ENCODE results near the gene CASP4. TPM values are rescaled to one million over a fixed set of nuclear protein-coding genes. Genes with fewer than 3 reads are reported as not detected.
"Not testable (repeated sequence)": the region's sequence is repeated elsewhere in the genome, so short reads cannot be mapped to it uniquely, and the experiment has no call there.

The CASP4 gene
- total and polyA plus RNA-seq, 4 donors, result 63.0 to 188 (median 129) TPM

GRCh38 chr11:104934594-104934993 is 33.8 kb downstream of the CASP4 start:
- DNase-seq, result no peak
- no peaks in the 10 kb centered on the region for H3K36me3 ChIP-seq (ENCODE audit: control insufficient read depth in 4 of 4, insufficient read depth in 4 of 4, low read length in 4 of 4)
- H3K9me3 ChIP-seq (ENCODE audit: control insufficient read depth in 4 of 4, insufficient read depth in 3 of 4, low read length in 3 of 4), result no peaks in the 10 kb centered on the region
- TF ChIP-seq CTCF (IDR thresholded peaks at IDR 0.05; ENCODE audit: control extremely low read depth, extremely low read depth), result no peak
- H3K27ac ChIP-seq (ENCODE audit: low read depth in 1 of 2, low read length in 1 of 2), result no peak overlapping the region
- no peak overlapping the region for H3K9ac ChIP-seq (ENCODE audit: insufficient read depth in 1 of 2, low read length in 2 of 2)
- no peak overlapping the region for H3K4me3 ChIP-seq
- ATAC-seq (ENCODE audit: insufficient read depth, low FRiP score), result no peak
- H3K27me3 ChIP-seq (ENCODE audit: control insufficient read depth in 3 of 3, insufficient read depth in 3 of 3, low read length in 2 of 3), result no peaks in the 10 kb centered on the region
- WGBS, 2 donors, result 22 to 50% methylated on average over 1 of the region's 1 CpG
- H3K4me1 ChIP-seq (ENCODE audit: control insufficient read depth in 5 of 5, insufficient read depth in 5 of 5, low read length in 5 of 5), result no peaks in the 10 kb centered on the region

- ATAC-seq (ENCODE audit: insufficient read depth, low FRiP score), result not testable (repeated sequence)
Observed at GRCh38 chr11:104934073-104934472, 34.3 kb downstream of the CASP4 start.

DNA sequence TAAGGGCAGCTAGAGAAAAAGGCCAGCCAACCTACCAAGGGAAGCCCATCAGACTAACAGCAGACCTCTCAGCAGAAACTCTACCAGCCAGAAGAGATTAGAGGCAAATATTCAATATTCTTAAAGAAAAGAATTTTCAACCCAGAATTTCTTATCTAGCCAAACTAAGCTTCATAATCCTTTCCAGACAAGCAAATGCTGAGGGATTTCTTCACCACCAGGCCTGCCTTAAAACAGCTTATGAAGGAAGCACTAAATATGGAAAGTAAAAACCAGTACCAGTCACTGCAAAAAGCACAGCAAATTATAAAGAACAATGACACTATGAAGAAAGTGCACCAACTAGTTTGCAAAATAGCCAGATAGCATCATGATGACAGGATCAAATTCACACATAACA is 39.6 kb downstream of the CASP4 start:
- Histone ChIP-seq H3K27me3 (ENCODE audit: control insufficient read depth in 3 of 3, insufficient read depth in 3 of 3, low read length in 2 of 3) (no peaks in the 10 kb centered on the region), H3K9ac (ENCODE audit: insufficient read depth in 1 of 2, low read length in 2 of 2) (no peak overlapping the region), H3K36me3 (ENCODE audit: control insufficient read depth in 4 of 4, insufficient read depth in 4 of 4, low read length in 4 of 4) (no peaks in the 10 kb centered on the region), H3K4me1 (ENCODE audit: control insufficient read depth in 5 of 5, insufficient read depth in 5 of 5, low read length in 5 of 5) (no peaks in the 10 kb centered on the region), H3K9me3 (ENCODE audit: control insufficient read depth in 4 of 4, insufficient read depth in 3 of 4, low read length in 3 of 4) (no peaks in the 10 kb centered on the region), H3K4me3 (no peak overlapping the region), H3K27ac (ENCODE audit: low read depth in 1 of 2, low read length in 1 of 2) (no peak overlapping the region)
- ATAC-seq (ENCODE audit: insufficient read depth, low FRiP score) (no peak), DNase-seq (no peak)
- no peak for TF ChIP-seq CTCF (IDR thresholded peaks at IDR 0.05; ENCODE audit: control extremely low read depth, extremely low read depth)

More at GRCh38 chr11:104934073-104934472, 34.3 kb downstream of the CASP4 start:
- 95 to 96% methylated on average over 3 of the region's 3 CpGs for WGBS, 2 donors
- not testable (repeated sequence) for DNase-seq; H3K9ac ChIP-seq (ENCODE audit: insufficient read depth in 1 of 2, low read length in 2 of 2); H3K36me3 ChIP-seq (ENCODE audit: control insufficient read depth in 4 of 4, insufficient read depth in 4 of 4, low read length in 4 of 4); H3K4me1 ChIP-seq (ENCODE audit: control insufficient read depth in 5 of 5, insufficient read depth in 5 of 5, low read length in 5 of 5); H3K4me3 ChIP-seq; H3K9me3 ChIP-seq (ENCODE audit: control insufficient read depth in 4 of 4, insufficient read depth in 3 of 4, low read length in 3 of 4); H3K27ac ChIP-seq (ENCODE audit: low read depth in 1 of 2, low read length in 1 of 2); H3K27me3 ChIP-seq (ENCODE audit: control insufficient read depth in 3 of 3, insufficient read depth in 3 of 3, low read length in 2 of 3)

DNA sequence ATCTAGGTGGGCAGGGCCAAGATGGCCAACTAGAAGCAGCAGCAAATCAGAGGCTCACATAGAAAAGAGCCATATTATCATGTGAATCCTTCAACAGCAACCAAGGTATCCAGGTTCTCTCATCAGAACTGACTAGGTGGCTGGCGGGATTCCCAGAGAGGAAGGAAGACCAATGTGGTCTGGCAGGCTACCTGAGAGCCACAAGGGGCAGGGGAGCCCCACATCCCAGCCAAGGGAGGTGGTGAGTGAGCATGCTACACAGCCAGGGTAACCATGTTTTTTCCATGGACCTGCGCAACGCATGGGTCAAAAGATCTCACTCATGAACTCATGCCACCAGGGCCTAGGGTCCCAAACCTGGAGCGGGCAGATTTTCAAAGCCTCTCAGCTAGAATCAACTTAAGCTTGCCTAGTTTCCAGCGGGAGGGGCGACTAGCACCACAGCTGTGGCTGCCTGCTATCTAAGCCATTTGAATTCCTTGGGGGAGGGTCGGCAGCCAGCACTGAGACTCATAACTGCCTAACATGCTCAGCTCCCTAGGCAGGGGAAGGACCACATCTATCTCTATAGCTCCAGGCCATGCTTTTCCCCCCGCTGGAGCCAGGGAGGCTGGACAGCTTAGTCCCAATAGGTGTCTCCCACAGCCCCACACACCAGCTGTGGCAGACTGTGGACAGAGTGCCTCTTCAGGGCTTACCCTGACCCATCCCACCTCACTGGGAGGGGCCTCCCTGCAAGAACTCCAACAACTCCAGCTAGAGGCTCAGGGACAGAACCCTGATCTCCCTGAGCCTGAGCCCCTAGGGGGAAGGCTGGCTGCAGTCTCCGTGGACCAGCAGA is 41.4 kb downstream of the CASP4 start:
- no peak overlapping the region for H3K9ac ChIP-seq (ENCODE audit: insufficient read depth in 1 of 2, low read length in 2 of 2)
- no peak for ATAC-seq (ENCODE audit: insufficient read depth, low FRiP score)
- TF ChIP-seq CTCF (IDR thresholded peaks at IDR 0.05; ENCODE audit: control extremely low read depth, extremely low read depth), result no peak
- no peak overlapping the region for H3K4me3 ChIP-seq
- peak in 2 of 3 donors; percentile 15 to 25 for DNase-seq
- H3K27ac ChIP-seq (ENCODE audit: low read depth in 1 of 2, low read length in 1 of 2), result no peak overlapping the region
- H3K36me3 ChIP-seq (ENCODE audit: control insufficient read depth in 4 of 4, insufficient read depth in 4 of 4, low read length in 4 of 4), result no peaks in the 10 kb centered on the region
- H3K27me3 ChIP-seq (ENCODE audit: control insufficient read depth in 3 of 3, insufficient read depth in 3 of 3, low read length in 2 of 3), result no peaks in the 10 kb centered on the region
- WGBS, 2 donors, result 79 to 82% methylated on average over 9 of the region's 9 CpGs
- H3K4me1 ChIP-seq (ENCODE audit: control insufficient read depth in 5 of 5, insufficient read depth in 5 of 5, low read length in 5 of 5), result no peaks in the 10 kb centered on the region
- H3K9me3 ChIP-seq (ENCODE audit: control insufficient read depth in 4 of 4, insufficient read depth in 3 of 4, low read length in 3 of 4), result no peaks in the 10 kb centered on the region

Data from lung (tissue), 12 donors.